ENCODE results near the gene FAM135A. TPM values are rescaled to one million over a fixed set of nuclear protein-coding genes. Genes with fewer than 3 reads are reported as not detected.

Gene FAM135A
- total and polyA plus RNA-seq, 2 experiments from 2014 or later, result 3.5 to 8.2 TPM

DNA sequence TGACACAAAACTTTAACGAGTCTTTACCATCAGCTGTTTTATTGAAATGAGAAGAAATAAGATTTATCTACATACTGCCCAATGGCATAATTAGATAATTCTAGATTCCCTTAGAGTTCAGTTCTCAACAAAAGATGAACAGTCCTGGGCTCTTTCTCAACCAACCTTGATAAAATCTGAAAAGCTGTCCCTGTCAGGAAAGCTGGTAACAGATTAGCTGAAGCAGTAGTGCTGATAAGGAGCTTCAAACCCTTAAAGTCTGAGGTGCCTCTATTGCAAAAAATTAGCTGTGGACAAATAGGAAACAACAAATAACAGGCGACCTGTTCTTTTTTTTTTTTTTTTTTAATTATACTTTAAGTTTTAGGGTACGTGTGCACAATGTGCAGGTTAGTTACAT is 35.9 kb upstream of the FAM135A start:
- no peaks in the 10 kb centered on the region for H3K9me2 ChIP-seq (ENCODE audit: insufficient read depth)
- peaks cover 25% of the 10 kb centered on the region for H3K27me3 ChIP-seq (replicated peaks; ENCODE audit: insufficient read depth)
- no peak overlapping the region for H3K4me3 ChIP-seq
- no peak overlapping the region for H3K4me2 ChIP-seq (ENCODE audit: unreplicated experiment)
- H3K9me3 ChIP-seq (ENCODE audit: low read depth), result no peaks in the 10 kb centered on the region
- DNase-seq, result no peak
- H3K9ac ChIP-seq, result no peak overlapping the region
- no peaks in the 10 kb centered on the region for H4K20me1 ChIP-seq (ENCODE audit: insufficient read depth)
- H3K79me2 ChIP-seq (ENCODE audit: insufficient read depth), result no peaks in the 10 kb centered on the region
- in situ Hi-C loops (cut with MboI), result no loop called here
- no peak overlapping the region for H3K27ac ChIP-seq
- TF ChIP-seq EZH2 (IDR thresholded peaks at IDR 0.05; ENCODE audit: insufficient read depth, poor library complexity, severe bottlenecking) (no peak), EZH2phosphoT487 (IDR thresholded peaks at IDR 0.05; ENCODE audit: insufficient read depth, low read depth) (no peak)
- no peaks in the 10 kb centered on the region for H3K36me3 ChIP-seq (ENCODE audit: low read depth)
- no peak overlapping the region for H2AFZ ChIP-seq
- H3F3A ChIP-seq (ENCODE audit: insufficient read depth), result no peaks in the 10 kb centered on the region
- no peaks in the 10 kb centered on the region for H3K4me1 ChIP-seq (ENCODE audit: insufficient read depth)
- 61 to 63% methylated on average over 2 to 3 of the region's 3 CpGs for WGBS, 2 experiments (ENCODE audit: low coverage in 1 of 2, low lambda C conversion rate in 2 of 2, missing lambda C conversion rate in 2 of 2)

DNA sequence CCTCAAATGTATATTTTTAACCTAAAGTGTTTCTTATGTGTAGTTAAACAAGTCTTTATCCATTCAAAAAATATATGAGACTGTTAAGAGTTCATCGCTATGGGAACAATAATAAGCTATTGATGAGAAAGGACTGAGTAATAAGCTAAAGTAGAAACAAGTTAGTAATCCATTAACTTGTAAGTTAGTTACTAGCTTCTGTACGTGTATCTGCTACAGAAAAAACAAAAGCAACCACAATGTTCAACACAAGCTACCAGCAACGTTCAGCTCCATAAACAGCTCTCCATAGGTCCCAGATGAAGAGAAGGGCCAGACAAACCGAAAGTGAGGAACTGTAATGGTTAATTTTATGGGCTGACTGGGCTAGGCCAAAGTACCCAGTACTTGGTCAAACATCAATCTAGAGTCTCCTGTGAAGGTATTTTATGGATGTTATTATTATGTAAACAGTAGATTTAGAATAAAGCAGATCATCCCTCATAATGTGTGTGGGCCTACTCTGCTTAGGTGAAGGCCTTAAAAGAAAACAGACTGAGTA is 33.8 kb upstream of the FAM135A start:
- H3K9me3 ChIP-seq (ENCODE audit: low read depth), result no peaks in the 10 kb centered on the region
- DNase-seq, result no peak
- WGBS, 2 experiments (ENCODE audit: low coverage in 1 of 2, low lambda C conversion rate in 2 of 2, missing lambda C conversion rate in 2 of 2), result 61 to 71% methylated on average over 4 of the region's 4 CpGs
- H3F3A ChIP-seq (ENCODE audit: insufficient read depth), result no peaks in the 10 kb centered on the region
- H3K4me1 ChIP-seq (ENCODE audit: insufficient read depth), result no peaks in the 10 kb centered on the region
- no peak overlapping the region for H3K4me3 ChIP-seq
- H4K20me1 ChIP-seq (ENCODE audit: insufficient read depth), result no peaks in the 10 kb centered on the region
- H3K4me2 ChIP-seq (ENCODE audit: unreplicated experiment), result no peak overlapping the region
- peaks cover 8% of the 10 kb centered on the region; the same call in 1 of the 2 replicates for H3K27me3 ChIP-seq (replicated peaks; ENCODE audit: insufficient read depth)
- in situ Hi-C loops (cut with MboI), result no loop called here
- no peaks in the 10 kb centered on the region for H3K79me2 ChIP-seq (ENCODE audit: insufficient read depth)
- no peak for TF ChIP-seq EZH2 (IDR thresholded peaks at IDR 0.05; ENCODE audit: insufficient read depth, poor library complexity, severe bottlenecking)
- TF ChIP-seq EZH2phosphoT487 (IDR thresholded peaks at IDR 0.05; ENCODE audit: insufficient read depth, low read depth), result no peak
- H3K27ac ChIP-seq, result no peak overlapping the region
- no peaks in the 10 kb centered on the region for H3K9me2 ChIP-seq (ENCODE audit: insufficient read depth)
- no peak overlapping the region for H2AFZ ChIP-seq
- no peak overlapping the region for H3K9ac ChIP-seq
- H3K36me3 ChIP-seq (ENCODE audit: low read depth), result no peaks in the 10 kb centered on the region

DNA sequence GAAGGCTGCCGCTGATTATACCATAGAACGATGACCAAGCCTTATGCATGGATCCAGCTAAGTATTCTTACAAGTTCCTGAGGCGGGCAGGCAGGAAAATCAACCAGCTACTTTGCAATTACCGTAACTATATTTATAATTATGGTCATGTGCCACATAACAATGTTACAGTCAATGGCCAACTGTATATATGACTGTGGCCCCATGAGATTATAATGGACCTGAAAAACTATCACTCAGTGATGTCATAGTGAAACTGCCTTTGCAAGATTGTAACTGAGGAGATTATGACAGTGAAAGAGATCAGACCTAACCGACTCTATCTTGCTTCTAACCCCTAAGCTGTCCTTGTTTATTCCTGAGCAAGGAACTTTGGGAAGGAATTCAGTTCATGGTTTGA is 33.1 kb upstream of the FAM135A start:
- in situ Hi-C loops (cut with MboI), result no loop called here
- no peaks in the 10 kb centered on the region for H3F3A ChIP-seq (ENCODE audit: insufficient read depth)
- no peak overlapping the region for H3K4me2 ChIP-seq (ENCODE audit: unreplicated experiment)
- no peak overlapping the region for H2AFZ ChIP-seq
- no peaks in the 10 kb centered on the region for H3K9me2 ChIP-seq (ENCODE audit: insufficient read depth)
- TF ChIP-seq EZH2 (IDR thresholded peaks at IDR 0.05; ENCODE audit: insufficient read depth, poor library complexity, severe bottlenecking), result no peak
- TF ChIP-seq EZH2phosphoT487 (IDR thresholded peaks at IDR 0.05; ENCODE audit: insufficient read depth, low read depth), result no peak
- no peaks in the 10 kb centered on the region for H3K36me3 ChIP-seq (ENCODE audit: low read depth)
- H3K27ac ChIP-seq, result no peak overlapping the region
- H3K27me3 ChIP-seq (replicated peaks; ENCODE audit: insufficient read depth), result peaks cover 8% of the 10 kb centered on the region; the same call in 1 of the 2 replicates
- no peaks in the 10 kb centered on the region for H4K20me1 ChIP-seq (ENCODE audit: insufficient read depth)
- DNase-seq, result no peak
- 66 to 75% methylated on average over 5 of the region's 5 CpGs for WGBS, 2 experiments (ENCODE audit: low coverage in 1 of 2, low lambda C conversion rate in 2 of 2, missing lambda C conversion rate in 2 of 2)
- H3K9me3 ChIP-seq (ENCODE audit: low read depth), result no peaks in the 10 kb centered on the region
- no peak overlapping the region for H3K4me3 ChIP-seq
- no peaks in the 10 kb centered on the region for H3K4me1 ChIP-seq (ENCODE audit: insufficient read depth)
- no peaks in the 10 kb centered on the region for H3K79me2 ChIP-seq (ENCODE audit: insufficient read depth)
- H3K9ac ChIP-seq, result no peak overlapping the region

DNA sequence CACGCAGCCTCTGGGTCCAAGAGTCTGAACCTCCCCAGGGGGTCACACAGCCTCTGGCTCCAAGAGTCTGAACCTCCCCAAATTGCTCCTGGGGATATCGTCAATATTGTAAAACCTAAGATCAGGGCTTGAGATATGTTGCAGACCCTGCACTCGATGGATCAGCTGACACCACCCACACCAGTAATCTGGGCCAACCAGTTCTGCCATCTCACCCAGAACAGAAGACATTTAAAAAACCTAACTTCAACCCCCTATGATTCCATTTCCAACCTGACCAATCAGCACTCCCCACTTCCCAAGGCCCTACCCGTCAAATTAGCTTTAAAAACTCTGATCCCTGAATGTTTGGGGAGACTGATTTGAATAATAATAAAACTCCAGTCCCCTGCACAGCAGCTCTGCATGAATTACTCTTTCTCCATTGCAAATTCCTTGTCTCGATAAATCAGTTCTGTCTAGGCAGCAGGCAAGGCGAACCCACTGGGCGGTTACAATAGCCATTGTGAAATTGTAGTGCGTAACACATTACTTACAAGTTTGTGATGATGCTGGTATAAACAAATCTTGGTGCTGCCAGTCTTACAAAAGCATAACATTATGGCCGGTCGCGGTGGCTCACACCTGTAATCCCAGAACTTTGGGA is 32.4 kb upstream of the FAM135A start:
- Histone ChIP-seq H3K4me2 (ENCODE audit: unreplicated experiment) (no peak overlapping the region), H3K9ac (no peak overlapping the region), H3F3A (ENCODE audit: insufficient read depth) (no peaks in the 10 kb centered on the region), H3K9me3 (ENCODE audit: low read depth) (no peaks in the 10 kb centered on the region), H3K4me3 (no peak overlapping the region), H3K27ac (no peak overlapping the region), H3K9me2 (ENCODE audit: insufficient read depth) (no peaks in the 10 kb centered on the region), H3K4me1 (ENCODE audit: insufficient read depth) (no peaks in the 10 kb centered on the region), H4K20me1 (ENCODE audit: insufficient read depth) (no peaks in the 10 kb centered on the region), H3K79me2 (ENCODE audit: insufficient read depth) (no peaks in the 10 kb centered on the region), H3K27me3 (replicated peaks; ENCODE audit: insufficient read depth) (peaks cover 8% of the 10 kb centered on the region; the same call in 1 of the 2 replicates), H3K36me3 (ENCODE audit: low read depth) (no peaks in the 10 kb centered on the region), H2AFZ (no peak overlapping the region)
- in situ Hi-C loops (cut with MboI), result no loop called here
- no peak for TF ChIP-seq EZH2phosphoT487 (IDR thresholded peaks at IDR 0.05; ENCODE audit: insufficient read depth, low read depth)
- TF ChIP-seq EZH2 (IDR thresholded peaks at IDR 0.05; ENCODE audit: insufficient read depth, poor library complexity, severe bottlenecking), result no peak
- no peak for DNase-seq
- 77 to 82% methylated on average over 11 of the region's 11 CpGs for WGBS, 2 experiments (ENCODE audit: low coverage in 1 of 2, low lambda C conversion rate in 2 of 2, missing lambda C conversion rate in 2 of 2)

Data from GM23248 (cell line).